ENCODE results near the gene ZNF646.

Gene ZNF646

GRCh38 chr16:31107465-31107867, 33.2 kb downstream of the ZNF646 start:
- peak overlapping the region; percentile 75 for H3K27ac ChIP-seq (ENCODE audit: low read depth, low read length)
- H3K9ac ChIP-seq (ENCODE audit: low read length), result no peak overlapping the region
- H3K36me3 ChIP-seq (ENCODE audit: control insufficient read depth, insufficient read depth, low read length), result peaks cover 24% of the 10 kb centered on the region
- no peaks in the 10 kb centered on the region for H3K27me3 ChIP-seq (ENCODE audit: control insufficient read depth, insufficient read depth, low read length)
- H3K4me3 ChIP-seq (ENCODE audit: low read length), result no peak overlapping the region
- peaks cover 3% of the 10 kb centered on the region for H3K4me1 ChIP-seq (ENCODE audit: control insufficient read depth, insufficient read depth, low read length)

GRCh38 chr16:31108035-31108793, 34.0 kb downstream of the ZNF646 start, which contains the start of gene BCKDK:
Gene BCKDK, plus strand, starts transcription at chr16:31108386. Its CDS starts 838 bp downstream, at chr16:31109224.
- Histone ChIP-seq H3K27me3 (ENCODE audit: control insufficient read depth, insufficient read depth, low read length) (no peaks in the 10 kb centered on the region), H3K4me1 (ENCODE audit: control insufficient read depth, insufficient read depth, low read length) (peaks cover 3% of the 10 kb centered on the region), H3K27ac (ENCODE audit: low read depth, low read length) (peak within 1 kb of the TSS; percentile 75)

GRCh38 chr16:31108794-31109558, 34.8 kb downstream of the ZNF646 start:
- peaks cover 3% of the 10 kb centered on the region for H3K4me1 ChIP-seq (ENCODE audit: control insufficient read depth, insufficient read depth, low read length)

More at GRCh38 chr16:31108035-31108793, 34.0 kb downstream of the ZNF646 start, which contains the start of gene BCKDK:
- H3K9ac ChIP-seq (ENCODE audit: low read length), result peak within 1 kb of the TSS; percentile 77
- peaks cover 27% of the 10 kb centered on the region for H3K36me3 ChIP-seq (ENCODE audit: control insufficient read depth, insufficient read depth, low read length)
- peak within 1 kb of the TSS; percentile 82 for H3K4me3 ChIP-seq (ENCODE audit: low read length)

GRCh38 chr16:31109622-31110021, 35.4 kb downstream of the ZNF646 start:
- peaks cover 3% of the 10 kb centered on the region for H3K4me1 ChIP-seq (ENCODE audit: control insufficient read depth, insufficient read depth, low read length)
- no peak overlapping the region for H3K27ac ChIP-seq (ENCODE audit: low read depth, low read length)
- H3K36me3 ChIP-seq (ENCODE audit: control insufficient read depth, insufficient read depth, low read length), result peaks cover 27% of the 10 kb centered on the region
- no peak overlapping the region for H3K9ac ChIP-seq (ENCODE audit: low read length)
- H3K4me3 ChIP-seq (ENCODE audit: low read length), result no peak overlapping the region
- no peaks in the 10 kb centered on the region for H3K27me3 ChIP-seq (ENCODE audit: control insufficient read depth, insufficient read depth, low read length)

More at GRCh38 chr16:31108794-31109558, 34.8 kb downstream of the ZNF646 start:
- Histone ChIP-seq H3K36me3 (ENCODE audit: control insufficient read depth, insufficient read depth, low read length) (peaks cover 27% of the 10 kb centered on the region), H3K9ac (ENCODE audit: low read length) (peak overlapping the region; percentile 77), H3K27ac (ENCODE audit: low read depth, low read length) (no peak overlapping the region), H3K27me3 (ENCODE audit: control insufficient read depth, insufficient read depth, low read length) (no peaks in the 10 kb centered on the region), H3K4me3 (ENCODE audit: low read length) (peak overlapping the region; percentile 82)

GRCh38 chr16:31110106-31111034, 36.1 kb downstream of the ZNF646 start:
- Histone ChIP-seq H3K9ac (ENCODE audit: low read length) (no peak overlapping the region), H3K27me3 (ENCODE audit: control insufficient read depth, insufficient read depth, low read length) (no peaks in the 10 kb centered on the region), H3K27ac (ENCODE audit: low read depth, low read length) (no peak overlapping the region), H3K4me3 (ENCODE audit: low read length) (no peak overlapping the region), H3K4me1 (ENCODE audit: control insufficient read depth, insufficient read depth, low read length) (peaks cover 3% of the 10 kb centered on the region), H3K36me3 (ENCODE audit: control insufficient read depth, insufficient read depth, low read length) (peaks cover 27% of the 10 kb centered on the region)

- H3K27me3 ChIP-seq (ENCODE audit: control insufficient read depth, insufficient read depth, low read length), result no peaks in the 10 kb centered on the region
- no peak overlapping the region for H3K9ac ChIP-seq (ENCODE audit: low read length)
- H3K4me3 ChIP-seq (ENCODE audit: low read length), result no peak overlapping the region
- peaks cover 27% of the 10 kb centered on the region for H3K36me3 ChIP-seq (ENCODE audit: control insufficient read depth, insufficient read depth, low read length)
- no peak overlapping the region for H3K27ac ChIP-seq (ENCODE audit: low read depth, low read length)
- no peaks in the 10 kb centered on the region for H3K4me1 ChIP-seq (ENCODE audit: control insufficient read depth, insufficient read depth, low read length)
Measured at GRCh38 chr16:31111881-31112466, 37.8 kb downstream of the ZNF646 start.

- no peaks in the 10 kb centered on the region for H3K27me3 ChIP-seq (ENCODE audit: control insufficient read depth, insufficient read depth, low read length)
- H3K36me3 ChIP-seq (ENCODE audit: control insufficient read depth, insufficient read depth, low read length), result peaks cover 27% of the 10 kb centered on the region
- H3K4me1 ChIP-seq (ENCODE audit: control insufficient read depth, insufficient read depth, low read length), result no peaks in the 10 kb centered on the region
- no peak overlapping the region for H3K4me3 ChIP-seq (ENCODE audit: low read length)
- no peak overlapping the region for H3K27ac ChIP-seq (ENCODE audit: low read depth, low read length)
- H3K9ac ChIP-seq (ENCODE audit: low read length), result no peak overlapping the region
Measured at GRCh38 chr16:31112711-31113110, 38.5 kb downstream of the ZNF646 start.

- Histone ChIP-seq H3K9ac (ENCODE audit: low read length) (no peak overlapping the region), H3K27me3 (ENCODE audit: control insufficient read depth, insufficient read depth, low read length) (no peaks in the 10 kb centered on the region), H3K36me3 (ENCODE audit: control insufficient read depth, insufficient read depth, low read length) (peaks cover 27% of the 10 kb centered on the region), H3K4me3 (ENCODE audit: low read length) (no peak overlapping the region), H3K4me1 (ENCODE audit: control insufficient read depth, insufficient read depth, low read length) (peaks cover 4% of the 10 kb centered on the region), H3K27ac (ENCODE audit: low read depth, low read length) (no peak overlapping the region)
Measured at GRCh38 chr16:31113121-31114120, 39.2 kb downstream of the ZNF646 start.

GRCh38 chr16:31114468-31114867, 40.2 kb downstream of the ZNF646 start:
- H3K4me1 ChIP-seq (ENCODE audit: control insufficient read depth, insufficient read depth, low read length), result peaks cover 6% of the 10 kb centered on the region
- H3K4me3 ChIP-seq (ENCODE audit: low read length), result no peak overlapping the region
- H3K9ac ChIP-seq (ENCODE audit: low read length), result no peak overlapping the region
- no peaks in the 10 kb centered on the region for H3K27me3 ChIP-seq (ENCODE audit: control insufficient read depth, insufficient read depth, low read length)
- no peak overlapping the region for H3K27ac ChIP-seq (ENCODE audit: low read depth, low read length)
- H3K36me3 ChIP-seq (ENCODE audit: control insufficient read depth, insufficient read depth, low read length), result peaks cover 24% of the 10 kb centered on the region

GRCh38 chr16:31117384-31118222, 43.4 kb downstream of the ZNF646 start, which contains the start of gene KAT8:
Gene KAT8, plus strand, starts transcription at chr16:31117664. Its CDS starts 18 bp downstream, at chr16:31117682.
- peaks cover 13% of the 10 kb centered on the region for H3K36me3 ChIP-seq (ENCODE audit: control insufficient read depth, insufficient read depth, low read length)
- H3K4me1 ChIP-seq (ENCODE audit: control insufficient read depth, insufficient read depth, low read length), result peaks cover 6% of the 10 kb centered on the region
- H3K27me3 ChIP-seq (ENCODE audit: control insufficient read depth, insufficient read depth, low read length), result no peaks in the 10 kb centered on the region
- peak within 1 kb of the TSS; percentile 86 for H3K4me3 ChIP-seq (ENCODE audit: low read length)
- H3K27ac ChIP-seq (ENCODE audit: low read depth, low read length), result peak within 1 kb of the TSS; percentile 97
- H3K9ac ChIP-seq (ENCODE audit: low read length), result peak within 1 kb of the TSS; percentile 74

Data from rectal smooth muscle tissue (tissue), 1 donor.